Measurements from ENCODE around the gene LY6G5C.

The LY6G5C gene

GRCh38 chr6:31636698-31637596 lies 43.9 kb downstream of the LY6G5C start:
- DNase-seq, result no peak

- no peak for DNase-seq
Measured at GRCh38 chr6:31634969-31635575, 45.8 kb downstream of the LY6G5C start.

- DNase-seq, result no peak
Measured at GRCh38 chr6:31634131-31634530, 46.7 kb downstream of the LY6G5C start.

- DNase-seq, result no peak
Measured at GRCh38 chr6:31633447-31633846, 47.4 kb downstream of the LY6G5C start.

- no peak for DNase-seq
Measured at GRCh38 chr6:31632279-31632946, 48.5 kb downstream of the LY6G5C start.

- no peak for DNase-seq
Measured at GRCh38 chr6:31631681-31632278, 49.1 kb downstream of the LY6G5C start.

GRCh38 chr6:31631209-31631608 lies 49.7 kb downstream of the LY6G5C start:
- no peak for DNase-seq

GRCh38 chr6:31630177-31630934 lies 50.5 kb downstream of the LY6G5C start:
- no peak for DNase-seq

- DNase-seq, result no peak
Measured at GRCh38 chr6:31629014-31629413, 51.9 kb downstream of the LY6G5C start.

- no peak for DNase-seq
Measured at GRCh38 chr6:31627690-31628287, 53.1 kb downstream of the LY6G5C start.

GRCh38 chr6:31626952-31627351 lies 53.9 kb downstream of the LY6G5C start:
- no peak for DNase-seq

Measured in activated CD8-positive, alpha-beta memory T cell treated with anti-CD3 and anti-CD28 coated beads for 24 hours (primary cell).